GM18519 (cell line): ENCODE data around the gene CCDC170.
"Not testable (repeated sequence)": the region's sequence is repeated elsewhere in the genome, so short reads cannot be mapped to it uniquely, and the experiment has no call there.

Experiments used
- ATAC-seq: cut with Tn5 transposase; IDR thresholded peaks from one replicate; pipeline ENCODE4 v1.9.1; 2021; ENCODE audit warnings: mild to moderate bottlenecking, moderate library complexity; ENCODE audit not compliant: unreplicated experiment, low FRiP score

Gene CCDC170, protein sequence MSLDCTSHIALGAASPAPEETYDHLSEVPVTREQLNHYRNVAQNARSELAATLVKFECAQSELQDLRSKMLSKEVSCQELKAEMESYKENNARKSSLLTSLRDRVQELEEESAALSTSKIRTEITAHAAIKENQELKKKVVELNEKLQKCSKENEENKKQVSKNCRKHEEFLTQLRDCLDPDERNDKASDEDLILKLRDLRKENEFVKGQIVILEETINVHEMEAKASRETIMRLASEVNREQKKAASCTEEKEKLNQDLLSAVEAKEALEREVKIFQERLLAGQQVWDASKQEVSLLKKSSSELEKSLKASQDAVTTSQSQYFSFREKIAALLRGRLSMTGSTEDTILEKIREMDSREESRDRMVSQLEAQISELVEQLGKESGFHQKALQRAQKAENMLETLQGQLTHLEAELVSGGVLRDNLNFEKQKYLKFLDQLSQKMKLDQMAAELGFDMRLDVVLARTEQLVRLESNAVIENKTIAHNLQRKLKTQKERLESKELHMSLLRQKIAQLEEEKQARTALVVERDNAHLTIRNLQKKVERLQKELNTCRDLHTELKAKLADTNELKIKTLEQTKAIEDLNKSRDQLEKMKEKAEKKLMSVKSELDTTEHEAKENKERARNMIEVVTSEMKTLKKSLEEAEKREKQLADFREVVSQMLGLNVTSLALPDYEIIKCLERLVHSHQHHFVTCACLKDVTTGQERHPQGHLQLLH

DNA sequence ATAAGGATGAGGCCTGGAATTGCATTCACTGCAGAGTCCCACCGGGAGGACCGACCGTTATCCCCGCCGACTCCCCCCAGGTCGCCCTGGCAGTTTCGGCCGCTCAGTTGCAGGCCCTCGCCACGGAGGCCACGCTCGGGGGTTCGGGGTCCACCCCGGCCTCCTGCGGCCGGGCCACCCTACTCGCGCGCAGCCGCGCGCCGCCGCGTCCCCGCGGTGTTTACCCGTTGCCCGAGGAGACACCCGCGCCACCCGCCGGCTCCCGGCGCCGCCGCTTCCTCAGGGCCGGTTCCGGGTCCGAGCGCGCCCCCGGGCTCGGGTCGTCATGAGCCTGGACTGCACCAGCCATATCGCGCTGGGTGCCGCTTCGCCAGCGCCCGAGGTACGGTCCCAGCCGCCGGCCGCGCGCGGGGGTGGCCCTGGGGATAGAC lies at the start of gene CCDC170:
Gene CCDC170 (plus strand): TSS at position 214 of the 431 bp plus-strand sequence. CDS start 112 bp downstream, at position 326.
- ATAC-seq = no peak

DNA sequence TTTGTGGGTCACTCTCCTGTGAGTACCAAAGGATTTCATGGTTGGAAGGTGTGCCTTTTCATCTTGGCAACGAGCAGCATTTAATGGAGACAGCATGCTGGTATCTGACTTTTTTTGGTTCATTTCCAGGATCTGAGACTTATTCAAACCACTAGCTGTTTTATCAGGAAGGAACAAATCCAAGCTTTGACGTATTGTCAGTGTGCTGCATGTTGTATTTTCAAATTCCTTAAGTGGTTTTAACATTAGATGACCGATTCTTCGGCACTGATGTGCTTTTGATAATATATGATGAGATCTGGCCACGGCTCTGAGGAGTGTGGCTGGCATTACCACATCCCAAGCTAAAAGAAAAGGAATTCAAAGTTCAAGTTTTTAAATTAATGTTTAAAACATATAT lies 48.3 kb upstream of the CCDC170 start:
- no peak for ATAC-seq

DNA sequence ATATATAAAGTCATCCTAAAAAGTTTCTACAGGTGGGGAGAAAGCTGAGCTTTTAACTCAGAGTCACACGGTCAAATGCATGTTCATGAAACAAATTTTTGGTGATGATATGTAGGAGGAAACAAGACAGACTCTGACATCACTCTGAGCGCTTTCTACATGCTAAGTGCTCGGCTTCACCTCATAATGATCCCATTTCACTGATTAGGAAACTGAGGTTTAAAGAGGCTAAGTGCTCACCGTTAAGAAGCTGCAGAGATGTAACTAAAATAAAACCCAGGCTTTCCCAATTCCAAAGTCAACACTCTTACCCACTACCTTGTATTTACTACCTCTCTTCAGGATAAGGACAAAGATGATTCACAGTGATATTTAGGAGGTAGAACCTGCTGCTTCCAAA lies 46.6 kb upstream of the CCDC170 start:
- no peak for ATAC-seq

DNA sequence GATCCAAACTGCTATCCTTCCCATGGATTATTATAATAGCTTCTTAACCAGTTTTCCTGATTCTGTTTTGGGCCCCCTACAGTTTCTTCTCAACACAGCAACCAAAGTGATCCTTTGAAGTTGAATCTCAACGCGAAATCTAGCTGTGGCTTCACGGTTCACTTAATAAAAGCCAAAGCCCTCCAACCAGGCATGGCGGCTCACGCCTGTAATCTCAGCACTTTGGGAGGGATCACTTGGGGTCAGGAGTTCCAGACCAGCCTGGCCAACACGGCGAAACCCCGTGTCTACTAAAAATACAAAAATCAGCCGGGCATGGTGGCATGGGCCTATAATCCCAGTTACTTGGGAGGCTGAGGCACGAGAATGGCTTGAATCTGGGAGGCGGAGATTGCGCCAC lies 45.2 kb upstream of the CCDC170 start:
- no peak for ATAC-seq

DNA sequence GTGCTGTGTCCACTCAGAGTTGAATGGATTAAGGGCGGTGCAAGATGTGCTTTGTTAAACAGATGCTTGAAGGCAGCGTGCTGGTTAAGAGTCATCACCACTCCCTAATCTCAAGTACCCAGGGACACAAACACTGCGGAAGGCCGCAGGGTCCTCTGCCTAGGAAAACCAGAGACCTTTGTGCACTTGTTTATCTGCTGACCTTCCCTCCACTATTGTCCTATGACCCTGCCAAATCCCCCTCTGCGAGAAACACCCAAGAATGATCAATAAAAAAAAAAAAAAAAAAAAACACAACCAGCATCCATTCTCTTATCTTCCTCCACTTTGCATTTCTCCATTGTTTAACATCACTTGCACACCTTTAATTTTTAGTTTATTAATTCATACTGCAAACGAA lies 42.9 kb upstream of the CCDC170 start:
- ATAC-seq = not testable (repeated sequence)

DNA sequence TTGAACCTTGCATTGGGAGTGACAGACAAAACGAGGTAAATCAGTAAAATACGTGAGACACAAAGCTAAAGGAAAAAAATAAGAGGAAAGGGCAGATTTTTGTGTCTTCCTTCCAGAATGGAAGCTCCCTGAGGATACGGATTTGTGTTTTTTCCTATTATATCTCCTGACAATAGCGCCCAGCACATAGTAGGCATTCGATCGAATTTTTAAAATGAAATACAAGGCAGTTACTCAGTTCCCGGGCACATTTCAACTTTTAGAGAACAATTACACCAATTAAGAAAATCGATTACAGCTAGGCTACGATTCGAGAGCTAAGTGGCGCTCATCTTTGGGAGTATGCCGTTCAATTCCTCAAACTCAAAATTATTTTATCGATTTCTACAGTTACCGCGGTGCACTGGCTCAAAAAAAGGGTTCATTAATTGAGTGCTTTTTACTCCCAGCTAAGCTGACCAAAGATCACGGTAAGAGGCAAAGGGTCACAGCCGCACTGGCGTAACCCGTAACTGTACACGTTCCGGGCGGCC lies 42.3 kb upstream of the CCDC170 start:
- ATAC-seq = no peak

DNA sequence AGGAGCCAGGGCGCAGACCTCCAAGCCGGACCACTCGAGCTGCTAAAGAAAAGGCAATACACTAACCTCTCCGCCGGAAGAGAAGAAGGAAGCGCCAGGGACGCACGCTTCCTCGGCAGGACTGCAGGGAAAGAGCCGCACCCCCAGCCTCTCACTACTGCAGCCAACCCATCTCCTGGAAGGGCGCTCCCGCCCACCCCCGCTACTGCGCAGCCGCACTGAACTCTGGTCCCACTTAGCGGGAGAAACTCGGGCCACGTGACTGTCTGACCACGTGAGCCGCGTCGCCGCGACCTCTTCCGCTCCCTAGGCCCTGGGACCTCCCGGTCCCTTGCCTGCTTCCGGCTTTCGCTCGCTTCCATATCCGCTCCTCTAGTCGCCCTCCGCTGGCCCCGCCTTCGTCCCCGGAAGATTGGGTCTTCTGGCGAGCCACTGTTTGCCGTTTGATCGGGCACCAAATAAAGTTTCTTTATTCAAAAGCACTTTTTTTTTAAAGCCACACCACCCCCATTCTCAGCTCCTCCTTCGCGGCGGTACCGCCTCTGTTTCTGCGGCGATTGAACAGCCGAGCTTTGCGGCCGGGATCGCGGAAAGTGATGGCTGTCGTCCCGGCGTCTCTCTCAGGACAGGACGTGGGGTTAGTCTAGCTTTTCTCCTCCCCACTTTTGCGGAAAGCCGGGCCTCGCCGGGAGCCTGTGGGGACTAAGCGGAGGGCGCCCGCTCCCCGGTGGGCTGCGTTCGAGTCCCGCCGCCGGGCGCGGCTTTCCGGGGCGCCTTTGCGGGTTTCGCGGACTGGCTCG lies 41.7 kb upstream of the CCDC170 start, which contains the start of gene RMND1:
Gene RMND1 (minus strand): TSS at position 177 of the 800 bp plus-strand sequence. CDS start 6,315 bp downstream, outside the sequence.
- ATAC-seq = peak; percentile 96

DNA sequence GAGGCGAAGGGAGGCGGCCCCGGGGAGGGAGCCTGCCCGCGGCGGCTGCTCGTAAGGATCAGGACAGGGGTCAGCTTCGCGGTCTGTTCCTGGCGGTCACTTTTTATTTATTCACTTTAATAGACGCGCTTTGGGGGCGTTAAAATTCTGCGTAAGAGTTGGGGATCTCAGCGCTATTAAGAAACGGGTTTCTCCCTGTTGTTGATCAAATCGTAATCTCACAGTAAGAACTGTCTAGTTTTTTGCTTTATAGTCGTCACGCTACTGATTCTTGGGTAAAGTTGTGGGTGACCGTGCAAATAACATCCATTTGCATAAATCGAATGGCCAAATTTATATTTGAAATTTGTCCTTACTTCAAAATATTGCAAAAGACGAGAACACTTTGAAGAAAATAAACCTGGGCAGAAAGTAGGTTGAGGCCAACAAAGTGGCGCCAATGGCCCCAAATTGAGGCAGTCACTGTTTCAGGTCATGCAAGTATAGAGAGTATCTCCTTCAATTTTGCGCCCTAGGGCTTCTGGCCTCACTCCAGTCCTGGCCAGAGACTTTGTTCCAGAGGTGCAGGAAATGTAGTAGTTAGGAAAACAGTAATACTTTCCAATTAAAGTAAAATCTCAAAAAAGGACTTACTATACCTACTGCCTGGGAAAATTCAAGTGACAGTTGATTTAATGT lies 40.9 kb upstream of the CCDC170 start:
- ATAC-seq = peak; percentile 0

DNA sequence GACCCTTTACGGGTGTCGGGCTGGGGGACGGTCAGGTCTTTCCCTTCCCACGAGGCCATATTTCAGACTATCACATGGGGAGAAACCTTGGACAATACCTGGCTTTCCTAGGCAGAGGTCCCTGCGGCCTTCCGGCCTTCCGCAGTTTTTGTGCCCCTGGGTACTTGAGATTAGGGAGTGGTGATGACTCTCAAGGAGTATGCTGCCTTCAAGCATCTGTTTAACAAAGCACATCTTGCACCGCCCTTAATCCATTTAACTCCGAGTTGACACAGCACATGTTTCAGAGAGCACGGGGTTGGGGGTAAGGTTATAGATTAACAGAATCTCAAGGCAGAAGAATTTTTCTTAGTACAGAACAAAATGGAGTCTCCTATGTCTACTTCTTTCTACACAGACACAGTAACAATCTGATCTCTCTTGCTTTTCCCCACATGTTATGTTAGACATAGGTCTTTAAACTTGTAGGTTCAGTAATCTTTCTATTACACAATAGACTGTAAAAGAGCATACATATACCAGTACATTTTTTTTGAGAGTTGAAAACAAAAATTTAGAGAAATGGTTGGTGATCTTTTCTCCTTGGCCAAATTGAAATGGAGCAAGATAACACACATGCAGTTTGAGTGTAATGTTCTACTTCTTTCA lies 37.9 kb upstream of the CCDC170 start:
- not testable (repeated sequence) for ATAC-seq

DNA sequence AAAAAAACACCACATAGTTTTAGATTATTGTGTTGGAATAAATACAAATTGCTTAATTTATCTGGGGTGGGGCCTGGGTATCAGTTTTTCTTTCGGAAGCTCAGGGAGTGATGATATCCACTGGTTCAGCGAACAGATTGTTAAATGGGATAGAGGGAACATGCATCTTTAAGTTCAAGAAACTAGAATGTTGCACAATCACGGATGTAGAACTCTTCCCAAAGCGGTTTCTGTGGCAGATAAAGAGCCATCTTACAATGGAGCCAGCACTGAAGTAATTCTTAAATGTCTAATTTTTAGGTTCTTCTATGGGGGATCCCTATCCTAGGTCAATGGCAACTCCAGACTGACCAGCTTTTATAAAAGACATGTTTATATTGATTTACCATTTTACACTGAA lies 32.1 kb upstream of the CCDC170 start:
- ATAC-seq = no peak

DNA sequence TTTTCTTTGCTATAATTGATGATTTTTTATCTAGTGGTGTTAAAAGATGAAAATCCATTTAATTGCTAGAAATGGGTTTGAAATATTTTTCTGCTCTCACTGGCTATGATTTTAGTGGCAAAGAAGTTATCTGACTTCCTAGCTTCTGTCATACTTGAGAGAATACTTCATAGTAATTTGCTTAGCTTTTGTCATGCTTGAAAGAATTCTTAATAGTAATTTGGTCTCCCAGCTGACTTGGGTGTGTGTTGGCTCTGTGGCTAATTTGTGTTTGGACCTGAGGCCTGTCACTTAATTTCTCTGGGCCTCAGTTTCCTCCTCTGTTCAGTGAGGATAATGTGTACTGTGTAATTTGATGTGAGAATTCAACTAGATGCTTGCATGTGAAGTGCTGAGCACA lies 29.1 kb upstream of the CCDC170 start:
- no peak for ATAC-seq

DNA sequence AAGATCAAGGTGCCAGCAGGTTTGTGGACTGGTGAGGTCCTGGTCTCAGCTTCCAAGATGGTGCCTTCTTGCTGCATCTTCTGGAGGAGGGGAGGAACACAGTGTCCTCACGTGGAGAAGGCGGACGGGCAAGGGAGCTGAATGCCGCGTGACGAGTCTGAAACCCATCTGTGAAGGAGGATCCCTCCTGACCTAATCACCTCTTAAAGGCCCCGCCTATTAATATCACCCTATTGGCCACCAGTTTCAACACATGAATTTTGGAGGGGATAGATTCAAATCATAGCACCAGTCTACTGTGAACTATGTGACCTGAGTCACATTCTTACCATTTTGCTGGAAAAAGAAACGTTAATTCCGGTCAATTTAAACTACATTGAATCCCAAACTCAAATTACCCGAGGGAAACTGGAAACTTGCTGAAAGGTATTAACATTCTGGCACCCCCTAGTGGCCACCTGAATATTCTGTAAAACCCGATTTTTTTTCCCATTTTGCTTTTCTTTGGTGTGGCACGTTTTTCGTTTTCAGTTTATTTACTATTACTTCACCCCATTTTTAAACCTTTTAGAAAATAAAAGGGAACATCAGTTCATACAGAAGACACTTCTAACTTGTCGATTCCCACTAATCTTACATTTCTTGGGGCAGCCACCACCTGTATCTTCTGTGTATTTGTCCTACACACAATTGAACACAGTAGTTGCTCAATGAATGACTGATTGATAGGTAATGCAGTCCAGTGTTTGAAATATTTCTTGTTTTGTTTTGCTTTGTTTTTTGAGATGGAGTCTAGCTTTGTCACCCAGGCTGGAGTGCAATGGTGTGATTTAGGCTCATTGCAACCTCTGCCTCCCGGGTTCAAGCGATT lies 17.9 kb upstream of the CCDC170 start:
- peak; percentile 47 for ATAC-seq

DNA sequence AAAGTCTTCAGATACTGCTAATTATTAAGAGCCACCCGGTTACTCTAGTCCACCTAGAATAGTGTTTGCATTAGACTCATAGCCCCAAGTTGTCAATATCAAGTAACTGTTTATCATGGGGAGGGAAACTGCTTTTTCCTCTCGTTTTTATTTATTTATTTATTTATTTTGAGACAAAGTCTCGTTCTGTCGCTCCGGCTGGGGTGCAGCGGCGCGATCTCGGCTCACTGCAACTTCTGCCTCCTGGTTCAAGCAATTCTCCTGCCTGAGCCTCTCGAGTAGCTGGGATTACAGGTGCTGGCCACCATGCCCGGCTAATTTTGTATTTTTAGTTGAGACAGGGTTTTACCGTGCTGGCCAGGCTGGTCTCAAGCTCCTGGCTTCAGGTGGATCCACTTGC lies 16.1 kb upstream of the CCDC170 start:
- no peak for ATAC-seq

DNA sequence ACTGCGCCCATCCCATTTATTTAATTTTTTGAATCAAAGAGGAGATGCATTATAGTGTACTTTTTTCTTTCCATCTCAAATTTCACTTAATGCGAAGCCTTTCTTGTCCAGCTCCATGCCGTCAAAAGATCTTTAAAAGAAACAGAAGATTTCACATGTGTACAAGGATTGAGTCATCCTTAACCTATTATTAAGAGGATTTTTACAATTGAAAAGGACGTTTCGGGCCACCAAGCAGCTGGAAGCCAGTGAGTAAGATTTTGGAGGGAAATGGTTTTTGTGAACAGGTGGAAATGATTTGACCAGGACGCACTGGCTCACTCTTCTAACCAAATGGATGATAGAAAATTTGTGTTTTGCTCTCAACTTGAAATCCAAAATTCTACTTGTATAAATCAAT lies 15.1 kb upstream of the CCDC170 start:
- no peak for ATAC-seq

DNA sequence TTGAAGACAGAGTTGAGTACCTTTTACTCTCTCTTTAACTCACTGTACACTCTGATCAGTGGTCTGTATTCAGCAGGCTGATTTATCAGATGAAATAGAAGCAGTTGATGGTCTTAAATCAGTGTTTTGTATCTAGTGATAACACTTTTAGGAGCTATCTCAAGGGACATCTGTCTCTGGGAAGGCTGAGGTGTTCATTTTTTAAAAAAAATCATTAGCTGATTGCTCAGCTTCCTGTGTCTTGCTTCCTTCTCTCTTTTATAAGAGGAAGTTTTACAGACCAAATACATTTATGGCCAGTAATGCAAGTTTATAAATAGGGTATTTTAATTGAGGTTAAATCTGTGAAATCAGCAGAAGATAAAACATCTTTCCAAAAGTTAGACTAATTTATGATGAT lies 12.0 kb upstream of the CCDC170 start:
- no peak for ATAC-seq

DNA sequence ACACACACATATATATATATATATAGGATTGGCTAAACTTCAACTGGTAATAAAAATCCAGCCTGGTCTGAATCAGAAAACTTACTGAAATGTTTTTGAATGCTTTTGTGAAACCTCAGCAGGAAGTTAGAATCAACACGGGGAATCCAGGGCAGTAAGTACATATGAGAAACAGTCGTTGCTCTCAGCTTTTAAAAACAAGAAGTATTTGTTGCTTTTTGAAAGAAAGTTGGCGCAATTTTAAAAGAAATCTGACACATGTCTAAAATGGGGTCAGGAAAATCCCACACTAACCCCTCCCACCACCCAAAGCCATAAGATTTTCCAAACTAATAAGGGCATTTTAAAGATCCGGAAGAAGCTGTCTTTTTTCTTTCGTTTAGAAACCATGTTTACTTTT lies 11.5 kb upstream of the CCDC170 start:
- no peak for ATAC-seq

DNA sequence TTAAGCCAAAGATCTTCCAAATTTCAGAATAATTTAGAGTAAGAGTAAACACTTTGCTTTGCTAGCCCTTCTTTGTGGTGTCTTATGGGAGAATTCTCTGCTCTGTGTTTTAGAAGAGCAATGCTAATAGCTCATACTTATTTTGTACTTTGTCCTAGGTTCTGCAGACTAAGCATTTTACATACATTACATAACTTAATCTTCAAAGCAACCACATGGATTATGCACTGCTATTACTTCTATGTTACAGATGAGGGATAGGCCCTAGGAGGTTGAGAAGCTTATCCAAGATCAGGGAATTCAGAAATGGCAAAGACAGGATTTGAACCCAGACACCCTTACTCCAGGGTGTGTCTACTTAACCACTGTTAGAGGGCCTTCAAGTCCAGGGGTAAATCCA lies 9.8 kb upstream of the CCDC170 start:
- ATAC-seq = no peak

DNA sequence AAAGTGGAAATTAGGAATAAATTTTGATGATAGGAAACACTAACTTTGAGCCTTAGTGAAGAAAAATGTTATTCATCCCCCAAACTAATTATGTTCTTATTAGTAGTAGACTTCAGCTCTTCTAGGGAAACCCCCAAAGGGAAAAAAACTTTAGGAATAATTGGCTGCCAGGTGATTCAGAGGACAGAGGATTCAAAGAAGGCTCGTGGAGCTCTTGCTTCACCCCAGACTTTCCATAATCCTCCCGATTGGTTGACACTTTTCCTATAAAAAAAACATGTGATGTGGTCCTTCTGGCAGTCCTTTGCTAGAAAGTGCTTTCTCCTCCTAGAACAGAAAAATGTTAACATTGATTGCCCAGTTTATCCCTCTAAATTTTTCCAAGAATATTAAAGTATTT lies 5.6 kb upstream of the CCDC170 start:
- no peak for ATAC-seq

DNA sequence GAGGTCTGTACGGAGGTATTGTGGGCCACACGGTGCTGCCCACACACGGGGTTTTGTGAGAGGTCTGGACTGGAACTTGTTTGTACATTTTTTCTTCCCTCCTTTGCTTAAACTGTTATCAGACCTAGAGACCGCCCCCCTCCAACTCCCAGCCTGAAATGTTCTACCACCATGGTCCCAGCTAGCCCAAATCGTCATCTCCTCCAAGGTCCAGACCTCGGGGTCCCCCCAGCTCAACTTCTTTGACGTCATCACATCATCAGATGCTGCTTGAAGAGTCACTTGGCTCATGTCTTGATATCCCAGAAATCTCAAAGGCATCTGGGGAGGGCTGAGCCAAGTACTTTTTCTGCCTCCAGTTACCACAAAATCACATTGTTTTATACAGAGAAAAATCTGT lies 2.8 kb upstream of the CCDC170 start:
- ATAC-seq = no peak
